Glomerular endothelial cell (primary cell): Measurements from ENCODE around the gene BEST2. TPM values are rescaled to one million over a fixed set of nuclear protein-coding genes. Genes with fewer than 3 reads are reported as not detected.
"Not testable (repeated sequence)": the region's sequence is repeated elsewhere in the genome, so short reads cannot be mapped to it uniquely, and the experiment has no call there.

ENCODE experiments used
- DNase-seq: peaks from one replicate; pipeline ENCODE4 v3.0.0-alpha.2; 2011; ENCODE audit warnings: low read depth, low spot score; ENCODE audit errors: extremely low read depth
- total RNA-seq: library from RNA; depleted of rRNA; stranded (reverse); fragments of >200 nt; gene quantifications from 2 replicates; pipeline ENCODE4 v1.2.3, GENCODE V29; 2015

Gene BEST2
- total RNA-seq: not detected in 2 replicates

DNA sequence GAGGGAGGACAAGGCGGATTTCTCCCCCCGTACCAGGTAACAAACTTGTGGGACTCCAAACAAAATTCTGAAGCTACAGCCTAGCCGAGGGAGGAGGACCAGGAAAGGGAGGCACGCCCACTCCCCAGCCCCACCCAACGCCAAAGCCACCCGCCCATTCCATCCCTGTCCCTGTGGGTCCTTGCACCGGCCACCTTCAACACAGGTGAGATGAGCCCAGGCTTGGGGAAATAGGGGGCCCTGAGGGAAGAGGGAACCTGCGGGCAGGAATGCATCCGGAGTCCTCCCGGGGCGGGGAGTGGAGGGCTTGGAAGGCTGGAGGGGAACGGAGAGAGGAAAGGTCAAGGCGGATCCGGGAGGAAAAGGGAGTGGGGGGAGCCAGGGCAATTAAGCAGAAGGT lies at the start of gene BEST2:
TSS of gene BEST2 (plus strand) at position 157 of the 400 bp plus-strand sequence. CDS start 802 bp downstream, outside the sequence.
- DNase-seq: no peak

DNA sequence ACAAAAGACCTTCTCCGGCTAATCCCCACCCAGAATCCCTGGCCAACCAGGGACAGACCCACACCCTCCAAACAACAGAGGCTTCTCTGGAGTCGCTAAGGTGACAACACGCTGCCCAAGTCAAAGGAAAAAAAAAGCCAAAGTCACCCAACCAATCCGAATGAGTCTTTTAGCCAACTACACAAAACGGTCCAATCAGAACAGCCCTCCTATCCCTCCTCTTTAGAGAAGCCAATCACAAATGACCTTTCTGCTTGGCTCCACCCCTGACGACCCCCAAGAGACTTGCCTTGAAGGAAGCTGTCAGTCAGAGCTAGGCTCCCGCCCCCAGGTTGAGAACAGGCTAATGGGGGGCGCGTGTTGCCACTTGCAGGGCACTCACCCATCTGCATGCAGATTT lies 48.5 kb upstream of the BEST2 start:
- DNase-seq: no peak

DNA sequence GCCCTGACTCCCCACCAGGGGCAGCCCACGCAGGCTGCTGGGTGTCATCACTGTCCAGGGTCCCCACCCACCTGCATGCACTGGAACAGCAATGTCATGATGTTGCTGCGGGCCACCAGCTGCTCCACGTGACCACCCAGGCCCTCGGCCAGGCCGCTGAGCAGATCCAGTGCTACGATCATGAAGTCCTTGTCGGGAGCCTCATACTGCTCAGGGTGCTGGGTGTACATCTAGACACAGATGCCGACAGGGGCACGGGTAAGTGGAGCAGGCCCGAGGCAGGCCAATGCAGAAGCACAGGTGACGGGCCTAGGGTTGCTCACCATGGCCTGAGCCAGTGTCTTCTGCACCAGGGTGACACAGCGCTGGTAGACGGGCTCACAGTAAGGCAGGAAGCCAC lies 46.4 kb upstream of the BEST2 start:
- no peak for DNase-seq

DNA sequence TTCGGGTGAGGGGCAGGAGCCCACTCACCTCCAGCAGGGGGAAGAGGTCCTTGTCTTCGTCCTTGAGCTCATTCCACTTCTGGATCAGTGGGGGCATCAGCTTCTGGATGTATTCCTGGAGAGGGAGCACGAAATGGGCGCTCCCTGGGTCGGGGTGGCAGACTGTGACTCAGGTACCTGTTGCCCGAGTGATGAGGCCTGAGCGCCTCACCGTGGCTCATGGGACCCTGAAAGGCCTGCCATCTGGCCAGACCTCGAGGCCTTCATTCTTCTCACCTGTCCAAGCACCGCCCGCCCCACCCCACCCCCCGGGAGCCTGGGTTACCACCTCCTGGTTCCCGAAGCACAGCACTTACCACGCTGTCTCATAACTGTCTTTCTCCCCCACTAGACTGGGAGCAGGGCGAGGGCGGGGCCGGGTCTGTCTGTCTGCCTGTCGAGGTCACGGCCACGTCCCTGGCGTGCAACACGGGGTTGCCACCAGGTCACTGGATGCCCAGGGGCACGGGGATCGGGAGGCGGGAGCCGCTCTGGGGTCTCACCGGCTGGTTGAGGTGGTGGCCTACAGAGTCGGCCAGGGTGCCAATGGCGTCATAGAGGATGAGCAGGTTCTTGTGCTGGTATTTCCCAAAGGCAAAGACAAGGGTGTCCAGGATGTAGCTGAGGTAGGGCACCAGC lies 45.8 kb upstream of the BEST2 start:
- DNase-seq: no peak

DNA sequence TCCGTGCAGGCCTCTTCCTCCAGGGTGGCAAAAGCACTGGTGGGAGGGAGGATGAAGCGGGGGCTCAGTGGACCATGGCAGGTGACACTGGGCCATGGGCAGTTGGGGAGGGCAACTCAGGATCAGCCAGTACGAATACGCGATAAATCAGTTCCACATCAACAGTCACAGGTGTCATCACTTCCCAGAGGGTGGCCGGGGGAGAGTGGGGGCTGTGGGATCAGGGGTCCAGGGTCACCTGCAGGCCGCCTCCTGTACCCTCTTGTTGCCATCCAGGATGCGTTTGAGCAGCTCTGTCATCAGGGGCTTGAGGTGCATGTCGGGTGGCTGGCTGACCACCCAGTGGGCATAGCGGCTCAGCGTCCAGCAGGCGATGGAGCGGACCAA lies 45.3 kb upstream of the BEST2 start:
- DNase-seq: no peak

DNA sequence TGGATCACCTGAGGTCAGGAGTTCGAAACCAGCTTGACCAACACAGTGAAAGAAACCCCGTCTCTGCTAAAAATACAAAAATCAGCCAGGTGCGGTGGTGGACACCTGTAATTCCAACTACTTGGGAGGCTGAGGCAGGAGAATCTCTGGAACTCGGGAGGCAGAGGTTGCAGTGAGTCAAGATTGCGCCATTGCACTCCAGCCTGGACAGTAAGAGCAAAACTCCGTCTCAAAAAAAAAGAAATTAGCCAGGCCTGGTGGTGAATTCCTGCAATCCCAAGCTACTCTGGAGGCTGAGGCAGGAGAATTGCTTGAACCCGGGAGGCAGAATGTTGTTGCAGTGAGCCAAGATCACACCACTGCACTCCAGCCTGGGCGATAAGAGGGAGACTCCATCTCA lies 43.0 kb upstream of the BEST2 start:
- no peak for DNase-seq

DNA sequence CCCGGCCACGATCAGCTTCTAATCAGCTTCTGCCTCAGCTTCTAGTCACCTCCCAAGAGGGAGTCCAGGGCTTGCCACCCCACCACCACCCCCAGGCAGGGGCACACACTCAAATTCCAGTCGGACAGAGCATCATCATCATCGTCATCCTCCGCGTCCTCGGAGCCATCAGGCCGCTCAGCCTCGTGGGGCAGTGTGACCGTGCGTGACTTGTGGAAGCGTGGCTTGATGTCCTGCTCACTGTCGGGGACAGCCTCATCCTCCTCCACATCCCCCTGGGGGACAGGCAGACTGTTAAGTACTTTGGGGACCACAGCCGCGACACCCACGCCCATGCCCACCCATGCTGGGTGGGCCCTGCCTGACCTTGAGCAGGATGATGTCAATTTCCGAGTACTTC lies 40.4 kb upstream of the BEST2 start:
- DNase-seq: no peak

DNA sequence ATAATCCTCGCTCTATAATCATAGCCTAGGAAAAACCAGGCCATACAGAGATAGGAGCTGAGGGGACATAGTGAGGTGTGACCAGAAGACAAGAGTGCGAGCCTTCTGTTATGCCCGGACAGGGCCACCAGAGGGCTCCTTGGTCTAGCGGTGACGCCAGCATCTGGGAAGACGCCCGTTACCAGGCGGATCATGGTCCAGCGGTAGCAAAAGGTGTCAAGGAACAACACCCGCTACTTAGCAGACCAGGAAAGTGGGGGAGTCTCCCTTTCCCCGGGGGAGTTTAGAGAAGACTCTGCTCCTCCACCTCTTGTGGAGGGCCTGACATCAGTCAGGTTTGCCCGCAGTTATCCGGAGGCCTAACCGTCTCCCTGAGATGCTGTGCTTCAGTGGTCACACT lies 39.5 kb upstream of the BEST2 start:
- not testable (repeated sequence) for DNase-seq

DNA sequence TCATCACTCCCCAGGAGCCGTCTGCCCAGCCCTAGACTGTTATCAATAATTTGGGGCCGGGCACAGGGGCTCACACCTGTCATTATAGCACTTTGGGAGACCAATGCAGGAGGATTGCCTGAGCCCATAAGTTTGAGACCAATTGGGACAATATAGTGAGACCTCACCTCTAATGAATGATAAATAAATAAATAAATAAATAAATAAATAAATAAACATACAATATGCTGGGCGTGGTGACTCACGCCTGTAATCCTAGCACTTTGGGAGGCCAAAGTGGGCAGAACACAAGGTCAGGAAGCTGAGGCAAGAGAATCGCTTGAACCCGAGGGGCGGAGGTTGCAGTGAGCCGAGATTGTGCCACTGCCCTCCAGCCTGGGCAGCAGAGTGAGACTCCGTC lies 38.3 kb upstream of the BEST2 start:
- not testable (repeated sequence) for DNase-seq

DNA sequence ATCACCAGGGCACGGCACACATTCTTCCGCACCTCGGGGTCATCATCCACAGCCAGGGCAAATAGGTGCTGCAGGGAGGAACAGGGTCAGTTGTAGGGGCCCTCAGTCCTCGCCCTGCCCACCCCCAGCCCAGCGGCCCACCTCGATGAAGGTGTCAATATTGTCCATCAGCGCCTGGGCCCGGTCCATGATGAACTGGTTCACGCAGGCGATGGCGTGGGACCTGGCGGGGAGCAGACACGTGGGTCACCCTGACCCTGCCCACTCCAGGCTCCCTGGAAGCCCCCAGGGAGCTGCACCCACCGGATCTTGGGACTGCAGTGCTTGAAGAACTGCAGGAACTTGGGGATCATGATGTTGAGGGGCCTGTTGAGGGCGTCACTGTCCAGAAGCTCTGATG lies 36.5 kb upstream of the BEST2 start:
- no peak for DNase-seq

DNA sequence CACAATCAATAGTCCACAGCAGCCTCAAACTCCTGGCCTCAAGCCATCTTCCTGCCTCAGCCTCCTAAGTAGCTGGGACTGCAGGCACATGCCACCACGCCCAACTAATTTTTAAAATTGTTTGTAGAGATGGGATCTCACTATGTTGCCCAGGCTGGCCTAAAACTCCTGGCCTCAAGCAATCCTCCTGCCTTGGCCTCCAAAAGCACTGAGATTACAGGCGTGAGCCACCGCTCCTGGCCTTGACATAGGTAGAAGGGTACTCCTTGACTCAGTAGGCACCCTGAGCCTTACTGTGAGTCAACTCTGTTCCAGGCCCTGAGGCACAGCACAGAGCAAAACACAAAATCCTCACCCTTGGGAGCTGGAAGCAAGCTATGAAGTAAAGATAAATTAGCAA lies 35.7 kb upstream of the BEST2 start:
- DNase-seq: no peak

DNA sequence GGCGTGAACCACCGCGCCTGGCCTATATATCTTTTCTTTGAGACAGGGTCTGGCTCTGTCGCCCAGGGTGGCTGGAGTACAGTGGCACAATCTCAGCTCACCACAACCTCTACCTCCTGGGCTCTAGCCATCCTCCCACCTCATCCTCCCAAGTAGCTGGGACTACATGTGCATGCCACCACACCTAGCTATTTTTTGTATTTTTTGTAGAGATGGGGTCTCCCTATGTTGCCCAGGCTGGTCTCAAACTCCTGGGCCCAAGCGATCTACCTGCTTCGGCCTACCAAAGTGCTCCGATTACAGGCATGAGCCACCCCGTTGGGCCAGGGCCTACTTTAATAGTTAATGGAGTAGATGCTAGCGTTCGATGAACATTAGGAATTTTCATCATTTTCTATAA lies 31.3 kb upstream of the BEST2 start:
- DNase-seq: no peak

DNA sequence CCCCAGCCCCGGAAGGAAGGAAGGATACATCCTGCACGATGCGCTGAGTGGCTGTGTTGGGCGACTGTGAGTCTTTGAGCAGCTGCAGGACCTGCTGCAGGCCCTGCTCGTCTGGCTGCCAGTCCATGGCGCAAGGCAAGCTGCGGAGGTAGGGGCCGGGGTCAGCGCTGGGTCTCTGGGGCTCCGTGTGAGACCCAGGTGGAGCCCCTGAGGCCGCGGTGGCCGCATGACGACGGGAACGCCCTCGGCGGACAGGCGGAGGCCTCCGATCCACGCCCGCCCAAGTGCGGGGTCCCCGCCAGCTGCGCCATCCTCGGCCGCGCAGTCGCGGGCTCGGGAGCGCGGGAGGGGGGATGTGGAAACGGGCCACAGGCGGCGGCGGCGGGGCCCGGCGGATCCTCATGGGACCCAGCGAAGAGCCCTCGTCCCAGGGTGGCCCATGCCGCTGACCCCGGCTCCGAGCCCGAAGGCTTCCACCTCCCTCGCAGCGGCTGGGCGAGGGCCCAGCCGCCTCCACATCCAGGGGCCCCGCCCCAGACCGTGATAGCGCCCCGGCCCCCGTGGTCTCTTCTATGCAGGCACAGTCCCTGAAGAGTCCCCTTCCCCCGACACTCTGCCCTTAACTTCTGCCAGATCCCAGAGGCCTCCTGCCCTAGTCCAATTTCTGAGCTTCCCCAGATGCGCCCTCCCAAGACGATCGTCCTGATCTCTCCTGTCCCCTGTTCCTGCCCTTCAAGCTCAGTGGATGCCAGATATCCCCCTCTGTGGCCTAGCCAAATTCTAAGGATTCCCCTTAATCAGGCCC lies 30.5 kb upstream of the BEST2 start:
- no peak for DNase-seq

DNA sequence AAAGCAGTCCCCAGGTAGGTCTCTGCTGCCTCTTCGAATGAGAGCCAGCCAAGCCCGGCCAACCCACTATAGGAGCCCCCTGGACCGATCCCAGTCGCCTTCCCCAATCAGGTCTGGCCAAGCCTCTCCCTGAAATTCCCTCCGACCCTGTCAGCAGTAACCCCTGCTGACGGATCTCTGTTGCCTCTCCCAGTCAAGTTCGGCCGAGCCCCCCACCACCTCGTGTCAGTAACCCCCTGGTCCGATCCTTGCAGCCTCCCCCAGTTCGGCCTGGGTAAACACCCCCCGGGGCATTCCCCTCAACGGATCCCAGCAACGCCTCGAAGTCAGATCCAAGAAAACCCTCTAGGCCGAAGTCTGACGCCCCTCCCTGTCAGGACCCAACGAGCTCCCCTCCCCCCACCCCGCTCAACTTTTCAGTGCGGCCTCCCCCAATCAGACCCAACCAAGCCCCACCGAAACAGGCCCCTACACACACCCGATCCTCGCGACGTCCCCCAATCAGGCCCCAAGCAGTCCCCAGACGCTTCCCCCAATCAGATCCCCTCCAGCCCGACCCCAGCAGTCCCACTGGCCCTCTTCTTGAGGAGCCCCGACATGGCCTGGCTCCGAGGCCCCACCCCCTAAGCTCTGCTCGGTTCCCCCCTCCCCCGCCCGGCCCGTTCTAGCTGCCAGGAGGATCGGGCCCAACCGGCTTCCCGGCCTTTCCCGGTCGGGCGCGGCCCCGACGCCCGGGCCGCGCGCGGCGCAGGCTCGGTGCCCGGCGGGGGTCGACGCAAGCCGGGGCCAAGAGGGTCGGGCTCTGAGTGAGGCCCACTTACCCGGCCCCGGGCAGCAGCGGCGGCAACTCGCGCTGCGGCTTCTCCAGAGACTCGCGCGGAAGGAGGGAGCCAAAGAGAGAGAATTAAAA lies 29.7 kb upstream of the BEST2 start:
- no peak for DNase-seq

DNA sequence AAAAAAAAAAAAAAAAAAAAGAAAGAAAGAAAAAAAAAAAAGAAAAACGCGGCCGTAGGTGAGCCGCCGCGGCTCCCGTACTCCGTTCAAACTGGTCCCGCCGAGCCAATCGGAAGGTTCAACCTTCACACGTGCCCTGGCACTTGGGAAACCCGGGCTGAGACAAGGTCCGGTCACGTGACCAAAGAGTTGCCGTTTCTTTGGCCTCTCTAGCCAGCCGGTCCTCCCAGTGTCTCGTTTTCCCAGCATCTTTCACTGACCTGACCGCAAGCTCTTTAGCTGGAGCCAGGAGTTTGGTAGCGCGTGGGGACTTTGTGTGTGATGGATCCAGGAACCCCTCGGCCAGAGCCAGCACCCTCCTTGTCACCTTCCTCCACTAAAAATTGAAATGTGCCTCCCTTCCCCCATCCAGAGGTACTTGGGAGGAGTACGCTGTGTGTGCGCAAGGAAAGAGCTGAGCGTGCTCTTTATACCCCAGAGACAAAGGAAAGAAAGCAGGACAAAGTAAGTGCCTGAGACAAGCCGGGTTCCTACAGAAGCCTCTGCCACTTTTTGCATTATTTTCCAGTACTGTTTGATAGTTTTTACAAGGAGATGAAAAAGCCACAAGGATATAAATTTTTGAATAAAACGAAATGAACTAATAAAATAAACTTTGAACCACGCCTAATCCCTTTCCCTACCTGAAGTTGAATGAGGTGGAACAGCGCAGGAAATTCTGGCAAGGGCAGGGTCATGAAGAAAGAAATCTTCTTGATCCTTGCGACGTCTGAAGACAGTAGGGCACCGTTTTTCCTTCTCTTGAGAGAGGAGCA lies 28.8 kb upstream of the BEST2 start:
- peak; percentile 99 for DNase-seq

DNA sequence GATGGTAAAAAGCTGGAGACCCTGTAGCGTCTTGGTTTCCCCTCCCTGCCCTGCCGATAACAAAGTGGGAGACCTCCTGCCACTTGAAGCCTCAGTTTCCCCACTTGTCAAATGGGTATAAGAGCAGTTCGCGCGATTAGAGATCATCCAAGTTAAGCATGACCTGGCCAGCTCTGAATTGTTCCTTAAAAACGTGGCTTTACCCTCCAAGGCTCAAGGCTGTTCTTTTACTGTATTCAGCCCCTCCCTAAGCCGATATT lies 28.3 kb upstream of the BEST2 start:
- DNase-seq: no peak

DNA sequence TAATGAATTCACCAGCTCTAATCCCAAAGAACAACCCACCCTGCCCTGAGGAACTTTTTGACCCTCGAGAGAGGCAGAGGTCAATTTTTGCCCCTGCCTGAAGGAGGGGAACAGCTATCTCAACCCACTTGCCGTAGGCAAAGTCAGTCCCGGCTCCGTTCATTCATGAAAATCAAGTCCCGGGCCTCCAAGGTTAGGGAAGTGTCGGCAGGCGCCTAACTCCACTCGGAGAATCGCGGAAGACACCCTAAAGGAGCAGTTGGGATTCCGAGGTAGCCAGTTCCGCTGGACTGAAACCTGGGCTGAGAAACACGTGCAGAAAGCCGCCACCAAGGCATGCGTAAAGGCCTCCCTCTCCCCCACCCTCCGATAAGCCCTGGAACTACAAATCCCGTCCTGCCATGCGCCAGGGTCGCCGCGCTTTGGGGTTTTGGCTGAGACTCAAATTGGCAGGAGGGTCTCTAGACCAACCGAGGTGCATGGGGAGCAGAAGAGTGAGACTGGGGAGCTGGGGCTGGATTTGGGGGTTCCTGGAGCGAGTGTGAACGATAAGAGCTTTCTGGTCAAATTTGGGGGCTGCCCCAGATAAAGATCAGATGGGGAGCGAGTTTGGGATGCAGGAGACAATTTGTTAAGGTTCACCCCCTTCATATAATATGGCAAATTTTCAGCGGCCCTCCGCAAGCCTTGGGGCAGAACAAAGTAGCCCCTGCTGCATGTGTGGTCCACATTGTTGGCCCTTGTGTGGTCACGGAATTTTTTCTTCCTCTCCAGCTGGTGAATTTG lies 27.8 kb upstream of the BEST2 start, which contains the start of gene TNPO2:
TSS of gene TNPO2 (minus strand) at position 292 of the 786 bp plus-strand sequence. CDS start 2,955 bp downstream, outside the sequence.
- no peak for DNase-seq

DNA sequence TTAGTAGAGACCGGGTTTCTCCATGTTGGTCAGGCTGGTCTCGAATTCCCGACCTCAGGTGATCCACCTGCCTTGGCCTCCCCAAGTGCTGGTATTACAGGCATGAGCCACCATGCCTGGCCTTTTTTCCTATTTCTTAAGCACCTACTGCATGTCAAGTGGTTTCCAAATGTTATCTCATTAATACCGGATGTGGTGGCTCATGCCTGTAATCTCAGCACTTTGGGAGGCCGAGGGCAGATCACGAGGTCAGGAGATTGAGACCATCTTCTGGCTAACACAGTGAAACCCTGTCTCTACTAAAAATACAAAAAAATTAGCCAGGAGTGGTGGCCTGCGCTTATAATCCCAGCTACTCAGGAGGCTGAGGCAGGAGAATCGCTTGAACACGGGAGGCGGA lies 26.0 kb upstream of the BEST2 start:
- not testable (repeated sequence) for DNase-seq

DNA sequence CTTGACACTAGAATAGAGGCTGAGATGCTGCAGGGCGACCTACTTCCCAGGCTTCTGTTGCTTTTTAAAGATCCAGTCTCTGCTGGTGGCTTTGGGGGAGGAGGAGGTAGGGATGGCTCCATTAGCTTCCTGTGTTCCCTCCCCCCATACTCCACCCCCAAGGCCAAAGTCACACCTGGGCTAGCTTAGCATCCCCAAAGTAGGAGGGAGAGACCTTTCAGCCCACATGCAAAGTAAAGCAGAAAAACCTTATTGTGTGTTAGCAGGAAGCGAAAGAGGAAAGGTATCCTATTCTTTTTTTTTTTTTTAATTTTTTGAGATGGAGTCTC lies 24.6 kb upstream of the BEST2 start:
- DNase-seq: no peak
